Progenitor cell of endocrine pancreas (in vitro differentiated cells): ENCODE measurements around the gene RABIF. TPM values are rescaled to one million over a fixed set of nuclear protein-coding genes. Genes with fewer than 3 reads are reported as not detected.

Experiments used
- DNase-seq: peaks from one replicate; pipeline ENCODE4 v3.0.0; 2021; ENCODE audit warnings: low spot score; ENCODE audit not compliant: unreplicated experiment
- H3K27ac Mint-ChIP-seq: 2 replicates; pipeline ENCODE4 v1.8.0; 2021; ENCODE audit warnings: mild to moderate bottlenecking, moderate library complexity, mixed read lengths
- H3K27me3 Mint-ChIP-seq: 2 replicates; pipeline ENCODE4 v1.8.0; 2021; ENCODE audit warnings: mixed read lengths
- H3K36me3 Mint-ChIP-seq: 2 replicates; pipeline ENCODE4 v1.8.0; 2022; ENCODE audit warnings: mixed read lengths; ENCODE audit not compliant: insufficient read depth
- H3K4me1 Mint-ChIP-seq: 2 replicates; pipeline ENCODE4 v1.8.0; 2021; ENCODE audit warnings: low read depth, mixed read lengths
- H3K4me3 Mint-ChIP-seq: 2 replicates; pipeline ENCODE4 v1.8.0; 2021; ENCODE audit warnings: low read depth, mild to moderate bottlenecking, moderate library complexity, mixed read lengths
- H3K9me3 Mint-ChIP-seq: 2 replicates; pipeline ENCODE4 v1.8.0; 2021; ENCODE audit warnings: low read depth, mixed read lengths
- CTCF ChIP-seq: fragments of 200-600 bp; sonication (generic); IDR thresholded peaks from one replicate; pipeline ENCODE4 v1.5.0; 2021; ENCODE audit warnings: antibody characterized with exemption, mild to moderate bottlenecking; ENCODE audit not compliant: unreplicated experiment
- total RNA-seq: library from RNA; stranded (reverse); gene quantifications from 2 replicates; pipeline ENCODE4 v1.2.1, GENCODE V29; 2021

Gene RABIF
- total RNA-seq, 1 donor from 2014 or later: 9.7 TPM

DNA sequence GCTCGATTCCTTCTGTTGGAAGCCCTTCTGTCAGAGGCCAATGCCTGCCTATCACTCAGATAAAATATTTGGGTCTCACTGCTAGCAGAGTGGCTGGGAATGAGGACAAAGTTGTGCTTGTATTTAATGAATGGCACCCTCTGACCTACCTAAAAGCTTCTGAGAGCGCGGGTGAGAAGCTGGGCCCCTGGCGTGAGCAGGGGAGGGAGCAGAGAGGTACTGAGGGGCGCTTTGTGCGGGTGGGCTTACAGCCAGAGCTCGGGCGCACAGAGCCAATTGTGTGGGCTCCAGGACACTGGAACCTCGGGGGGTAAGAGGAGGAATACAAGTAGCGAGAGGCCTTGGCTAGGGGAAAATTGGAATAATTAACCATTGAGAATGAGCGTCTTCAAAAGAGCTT lies 45.9 kb downstream of the RABIF start:
- no peak for TF ChIP-seq CTCF
- Mint-ChIP-seq H3K9me3 (no peaks in the 10 kb centered on the region), H3K4me1 (no peaks in the 10 kb centered on the region), H3K4me3 (no peak overlapping the region), H3K27me3 (peaks cover under 1% of the 10 kb centered on the region), H3K36me3 (peaks cover 2% of the 10 kb centered on the region), H3K27ac (no peak overlapping the region)
- DNase-seq: no peak

- H3K27ac Mint-ChIP-seq: no peak overlapping the region
- H3K4me1 Mint-ChIP-seq: no peaks in the 10 kb centered on the region
- DNase-seq: no peak
- no peak overlapping the region for H3K4me3 Mint-ChIP-seq
- no peaks in the 10 kb centered on the region for H3K36me3 Mint-ChIP-seq
- H3K27me3 Mint-ChIP-seq: peaks cover 9% of the 10 kb centered on the region
- H3K9me3 Mint-ChIP-seq: no peaks in the 10 kb centered on the region
- no peak for TF ChIP-seq CTCF
Observed at GRCh38 chr1:202837746-202838262, 51.1 kb downstream of the RABIF start.

DNA sequence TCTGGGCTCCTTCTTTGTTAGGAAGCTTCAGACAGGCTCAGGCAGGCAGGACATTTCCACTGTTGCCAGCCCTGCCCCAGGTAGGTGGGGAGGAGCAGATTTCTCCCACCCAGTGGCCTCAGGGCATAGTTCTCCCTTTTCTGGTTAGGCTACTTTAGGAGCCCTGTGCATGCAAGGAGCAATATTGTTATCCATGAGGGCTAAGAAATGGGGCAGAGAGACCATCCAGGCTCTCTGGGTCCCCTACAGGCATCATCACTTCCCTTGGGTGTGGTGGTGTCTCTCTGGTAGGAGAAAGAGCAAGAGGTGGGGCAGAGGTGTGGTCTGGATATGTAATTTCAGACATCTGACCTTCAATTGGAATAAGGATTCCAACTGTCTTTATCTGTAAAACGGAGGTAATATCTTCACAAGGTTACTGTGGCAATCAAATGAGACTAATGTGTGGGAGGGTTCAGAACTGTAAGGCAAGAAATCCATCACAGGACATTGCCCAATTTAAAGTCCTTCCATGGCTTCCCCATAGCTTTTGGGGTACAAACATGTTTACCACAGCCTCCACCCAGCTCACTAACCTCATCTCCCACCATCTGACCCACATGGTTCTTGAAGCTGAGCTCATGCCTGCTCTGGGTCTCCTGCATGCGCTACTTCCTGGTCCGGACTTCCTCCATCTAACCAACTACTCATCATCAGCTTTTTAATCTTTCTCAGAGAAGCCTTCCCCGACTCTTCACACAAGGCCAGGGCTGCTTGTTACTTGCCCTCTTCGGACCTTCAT lies 52.1 kb downstream of the RABIF start:
- no peak for DNase-seq
- TF ChIP-seq CTCF: no peak
- H3K4me1 Mint-ChIP-seq: no peaks in the 10 kb centered on the region
- H3K36me3 Mint-ChIP-seq: no peaks in the 10 kb centered on the region
- H3K4me3 Mint-ChIP-seq: no peak overlapping the region
- no peak overlapping the region for H3K27ac Mint-ChIP-seq
- peaks cover 9% of the 10 kb centered on the region for H3K27me3 Mint-ChIP-seq
- H3K9me3 Mint-ChIP-seq: no peaks in the 10 kb centered on the region

GRCh38 chr1:202835548-202836072 lies 53.3 kb downstream of the RABIF start:
- TF ChIP-seq CTCF: no peak
- Mint-ChIP-seq H3K27me3 (peaks cover 9% of the 10 kb centered on the region), H3K4me1 (no peaks in the 10 kb centered on the region), H3K4me3 (no peak overlapping the region), H3K36me3 (no peaks in the 10 kb centered on the region), H3K27ac (no peak overlapping the region), H3K9me3 (no peaks in the 10 kb centered on the region)
- DNase-seq: no peak

GRCh38 chr1:202834771-202835547 lies 54.0 kb downstream of the RABIF start:
- Mint-ChIP-seq H3K4me3 (no peak overlapping the region), H3K27ac (no peak overlapping the region), H3K9me3 (no peaks in the 10 kb centered on the region), H3K27me3 (peaks cover 9% of the 10 kb centered on the region), H3K36me3 (no peaks in the 10 kb centered on the region), H3K4me1 (no peaks in the 10 kb centered on the region)
- TF ChIP-seq CTCF: no peak
- no peak for DNase-seq
